D721Med (cell line): ENCODE measurements around the gene ENTREP3.
"Not testable (repeated sequence)": the region's sequence is repeated elsewhere in the genome, so short reads cannot be mapped to it uniquely, and the experiment has no call there.

Experiments used
- DNase-seq: peaks from one replicate; pipeline ENCODE4 v3.0.0; 2011; ENCODE audit warnings: low spot score; ENCODE audit not compliant: insufficient read length
- FAIRE-seq: peaks from 2 replicates; lab custom pipeline; 2011; peaks lifted over from hg19 to GRCh38; lab: Jason Lieb, UNC
- CTCF ChIP-seq: IDR thresholded peaks from 2 replicates; pipeline ENCODE4 v1.5.1; 2012; ENCODE audit warnings: mild to moderate bottlenecking, control low read depth; ENCODE audit not compliant: insufficient read depth; ENCODE audit errors: missing control alignments

The ENTREP3 gene

GRCh38 chr1:155226910-155227260, 28.4 kb downstream of the ENTREP3 start:
- DNase-seq (no peak), FAIRE-seq (no peak)
- TF ChIP-seq CTCF: no peak

- TF ChIP-seq CTCF: peak; percentile 79
- no peak for FAIRE-seq
These were observed 28.9 kb downstream of the ENTREP3 start for GRCh38 chr1:155226188-155226909.

GRCh38 chr1:155225404-155225759, 29.9 kb downstream of the ENTREP3 start:
- not testable (repeated sequence) for FAIRE-seq, DNase-seq

More at GRCh38 chr1:155226188-155226909, 28.9 kb downstream of the ENTREP3 start:
- DNase-seq: no peak

- no peak for TF ChIP-seq CTCF
- no peak for DNase-seq
- FAIRE-seq: no peak
These were observed 32.2 kb downstream of the ENTREP3 start for GRCh38 chr1:155223047-155223446.

DNA sequence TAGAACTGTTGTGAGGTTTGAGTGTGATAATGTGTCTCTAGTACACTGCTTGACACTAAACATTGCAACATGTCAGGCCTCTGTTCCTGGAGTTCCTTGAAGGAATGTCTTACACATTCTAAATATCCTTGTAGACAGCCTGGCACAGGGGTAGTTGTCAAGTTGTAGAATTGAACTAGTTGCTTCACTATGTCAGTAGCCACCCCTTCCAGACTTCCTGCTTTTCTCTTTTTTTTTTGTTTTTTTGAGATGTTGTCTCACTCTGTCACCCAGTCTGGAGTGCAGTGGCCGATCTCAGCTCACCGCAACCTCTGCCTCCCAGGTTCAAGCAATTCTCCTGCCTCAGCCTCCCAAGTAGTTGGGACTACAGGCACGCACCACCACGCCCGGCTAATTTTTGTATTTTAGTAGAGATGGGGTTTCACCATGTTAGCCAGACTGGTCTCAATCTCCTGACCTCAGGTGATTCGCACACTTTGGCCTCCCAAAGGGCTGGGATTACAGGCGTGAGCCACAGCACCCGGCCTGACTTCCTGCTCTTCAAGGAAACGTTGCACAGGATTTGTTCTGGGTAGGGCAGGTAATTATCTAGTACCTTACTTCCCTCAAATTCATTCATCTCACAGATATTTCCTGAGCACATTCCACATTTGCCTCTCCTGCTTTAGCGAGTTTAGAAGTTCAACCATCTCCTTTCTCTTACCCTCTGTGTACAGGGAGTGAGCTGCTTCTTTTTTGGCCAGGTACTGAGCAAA, 34.9 kb downstream of the ENTREP3 start:
- not testable (repeated sequence) for DNase-seq, FAIRE-seq

- DNase-seq: no peak
- no peak for FAIRE-seq
- no peak for TF ChIP-seq CTCF
These were observed 35.7 kb downstream of the ENTREP3 start for GRCh38 chr1:155219592-155220031.

GRCh38 chr1:155218854-155219591, 36.3 kb downstream of the ENTREP3 start:
- FAIRE-seq (peak; percentile 25), DNase-seq (peak; percentile 79)
- no peak for TF ChIP-seq CTCF

GRCh38 chr1:155214702-155215101, 40.6 kb downstream of the ENTREP3 start:
- not testable (repeated sequence) for DNase-seq, FAIRE-seq

DNA sequence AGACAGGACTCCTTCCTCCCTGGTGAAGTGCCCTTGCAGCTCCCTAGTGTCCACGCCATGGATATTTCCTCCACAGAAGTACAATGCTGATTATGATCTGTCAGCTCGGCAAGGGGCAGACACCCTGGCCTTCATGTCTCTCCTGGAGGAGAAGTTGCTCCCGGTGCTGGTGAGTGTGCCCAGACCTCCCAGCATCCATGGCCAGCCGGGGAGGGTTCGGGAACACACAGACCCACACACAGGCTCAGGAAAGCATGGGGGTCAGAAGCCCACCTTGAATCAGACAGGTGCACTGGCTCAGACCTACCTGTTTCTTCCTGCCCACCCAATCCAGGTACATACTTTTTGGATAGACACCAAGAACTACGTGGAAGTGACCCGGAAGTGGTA, 43.2 kb downstream of the ENTREP3 start:
- not testable (repeated sequence) for DNase-seq

GRCh38 chr1:155211381-155212050, 43.8 kb downstream of the ENTREP3 start:
- not testable (repeated sequence) for DNase-seq, FAIRE-seq

More for the DNA sequence above, 43.2 kb downstream of the ENTREP3 start:
- not testable (repeated sequence) for FAIRE-seq
